BJ (cell line): Measurements from ENCODE around the gene PRRX2. TPM values are rescaled to one million over a fixed set of nuclear protein-coding genes. Genes with fewer than 3 reads are reported as not detected.
A peak's percentile ranks its signal among the peaks of the same experiment; 100 is the strongest.

Experiments
- CTCF ChIA-PET: fragments of 350-600 bp; formaldehyde crosslinking; extraction: SDS; loops from one replicate; lab custom pipeline; 2021; ENCODE audit warnings: antibody characterized with exemption, inconsistent platforms; lab: Yijun Ruan, JAX
- POLR2A ChIA-PET: fragments of 300-600 bp; sonication (Branson Sonifier 250); formaldehyde crosslinking; extraction: SDS; loops from one replicate; lab custom pipeline; 2021; ENCODE audit warnings: antibody characterized with exemption; lab: Charles Lee
- DNase-seq: peaks from one replicate; pipeline ENCODE4 v3.0.0-alpha.2; 2011; ENCODE audit warnings: low read depth
- H3K27me3 ChIP-seq: 2 replicates; pipeline ENCODE4 v1.6.0; 2011; ENCODE audit warnings: low read length; ENCODE audit not compliant: control insufficient read depth, insufficient read depth
- H3K36me3 ChIP-seq: 2 replicates; pipeline ENCODE4 v1.5.1; 2011; ENCODE audit warnings: low read length; ENCODE audit not compliant: control insufficient read depth, insufficient read depth
- H3K4me3 ChIP-seq: 2 replicates; pipeline ENCODE4 v1.5.1; 2011; ENCODE audit warnings: low read depth, mild to moderate bottlenecking, control low read depth, low read length
- CTCF ChIP-seq: IDR thresholded peaks from 2 replicates; pipeline ENCODE4 v1.5.1; 2011; ENCODE audit warnings: low read depth, mild to moderate bottlenecking, control low read depth, inconsistent platforms, low read length, moderate library complexity; ENCODE audit not compliant: insufficient read depth
- polyA plus RNA-seq: library from polyadenylated mRNA; depleted of rRNA; stranded (reverse); fragments of >200 nt; gene quantifications from 2 replicates; pipeline ENCODE4 v1.2.3, GENCODE V29; 2011

Gene PRRX2
- polyA plus RNA-seq, 1 experiment, result 37.4 TPM

GRCh38 chr9:129704807-129705206 is 39.4 kb downstream of the PRRX2 start:
- DNase-seq, result no peak
- no peaks in the 10 kb centered on the region for H3K27me3 ChIP-seq
- ChIA-PET CTCF (interaction anchor here (4.4 kb wide), 1 partner anchor 22 kb away, joined by 24 read pairs; no protein-coding TSS in a partner anchor), POLR2A (no interaction called here)
- TF ChIP-seq CTCF, result no peak
- H3K36me3 ChIP-seq, result no peaks in the 10 kb centered on the region; the same call in 1 of the 2 replicates
- no peak overlapping the region for H3K4me3 ChIP-seq

GRCh38 chr9:129708793-129709192 is 43.3 kb downstream of the PRRX2 start:
- ChIA-PET POLR2A (no interaction called here), CTCF (interaction anchor here (1.1 to 2.7 kb wide), 3 partner anchors 11 to 18 kb away, joined by 3 to 16 read pairs (median 12); no protein-coding TSS in a partner anchor)
- H3K4me3 ChIP-seq, result no peak overlapping the region
- peaks cover 2% of the 10 kb centered on the region for H3K36me3 ChIP-seq
- no peak for DNase-seq
- TF ChIP-seq CTCF, result no peak
- no peaks in the 10 kb centered on the region for H3K27me3 ChIP-seq

GRCh38 chr9:129709438-129710168 is 44.2 kb downstream of the PRRX2 start:
- ChIA-PET POLR2A (no interaction called here), CTCF (interaction anchor here (2.4 to 2.7 kb wide), 2 partner anchors 12 to 17 kb away, joined by 12 to 16 read pairs; no protein-coding TSS in a partner anchor)
- Histone ChIP-seq H3K27me3 (no peaks in the 10 kb centered on the region), H3K36me3 (peaks cover 2% of the 10 kb centered on the region), H3K4me3 (no peak overlapping the region)
- TF ChIP-seq CTCF, result no peak
- no peak for DNase-seq

- CTCF ChIA-PET, result interaction anchor here (2.4 to 2.7 kb wide), 2 partner anchors 12 to 16 kb away, joined by 12 to 16 read pairs; no protein-coding TSS in a partner anchor
- no peak for TF ChIP-seq CTCF
- POLR2A ChIA-PET, result no interaction called here
- DNase-seq, result no peak
- peaks cover 2% of the 10 kb centered on the region for H3K36me3 ChIP-seq
- H3K4me3 ChIP-seq, result no peak overlapping the region
- H3K27me3 ChIP-seq, result no peaks in the 10 kb centered on the region
Observed at GRCh38 chr9:129710169-129710453, 44.7 kb downstream of the PRRX2 start.

GRCh38 chr9:129712634-129713401 is 47.4 kb downstream of the PRRX2 start:
- CTCF ChIA-PET, result interaction anchor here (0.7 to 5.3 kb wide), 9 partner anchors 8 to 71 kb away, joined by 3 to 60 read pairs (median 3); partner anchors contain the start of gene ASB6
- 0 out of 2 replicates have a peak, but pooled peaks have one; percentile 13 for TF ChIP-seq CTCF
- DNase-seq, result peak; percentile 84
- Histone ChIP-seq H3K36me3 (peaks cover 2% of the 10 kb centered on the region), H3K4me3 (no peak overlapping the region), H3K27me3 (no peaks in the 10 kb centered on the region)
- POLR2A ChIA-PET, result interaction anchor here (0.6 kb wide), 2 partner anchors 15 to 538 kb away, joined by 5 to 20 read pairs; no protein-coding TSS in a partner anchor
